ENCODE measurements around the gene ADAMTS16.

GRCh38 chr5:5297432-5298067, 157.4 kb downstream of the ADAMTS16 start:
- TF ChIP-seq POLR2A (IDR thresholded peaks at IDR 0.05) (no peak), CTCF (IDR thresholded peaks at IDR 0.05) (no peak), POLR2AphosphoS5 (IDR thresholded peaks at IDR 0.05) (no peak)
